IMR-90 (cell line): ENCODE results near the gene RPS6KA2. TPM values are rescaled to one million over a fixed set of nuclear protein-coding genes. Genes with fewer than 3 reads are reported as not detected.

Experiments used
- ATAC-seq: fragments of 200-7000 bp; cut with Tn5 transposase; 2 replicates; pipeline ENCODE4 v1.9.1; 2020; ENCODE audit warnings: low read depth, mild to moderate bottlenecking, moderate library complexity
- BruUV-seq: library from RNA; stranded (reverse); fragments of 400-500 nt; replicated peaks from 2 replicates; lab custom pipeline; 2021; lab: Mats Ljungman, UMichigan
- CTCF ChIA-PET: fragments of 300-600 bp; formaldehyde crosslinking; extraction: SDS; loops from one replicate; lab custom pipeline; 2021; ENCODE audit warnings: antibody characterized with exemption; lab: Yijun Ruan, JAX
- POLR2A ChIA-PET: fragments of 300-600 bp; sonication (Branson Sonifier 250); formaldehyde crosslinking; loops from one replicate; lab custom pipeline; 2022; ENCODE audit warnings: antibody characterized with exemption; ENCODE audit not compliant: unreplicated experiment; lab: Charles Lee
- DNase-seq: peaks from one replicate; pipeline ENCODE4 v3.0.0; 2013
- H2AFZ ChIP-seq: replicated peaks from 2 replicates; pipeline ENCODE3; 2013; ENCODE audit warnings: low read length, mild to moderate bottlenecking; ENCODE audit not compliant: poor library complexity
- H2AK5ac ChIP-seq: 2 replicates; pipeline ENCODE4 v1.6.1; 2013; ENCODE audit warnings: low read depth, low read length, inconsistent platforms
- H2AK9ac ChIP-seq: replicated peaks from 2 replicates; pipeline ENCODE3; 2013; ENCODE audit warnings: mild to moderate bottlenecking, low read depth, low read length, moderate library complexity; ENCODE audit not compliant: poor library complexity
- H2BK120ac ChIP-seq: 2 replicates; pipeline ENCODE4 v1.6.1; 2013; ENCODE audit warnings: low read depth, low read length, inconsistent platforms
- H2BK15ac ChIP-seq: 3 replicates; pipeline ENCODE4 v1.6.1; 2013; ENCODE audit warnings: low read depth, low read length, inconsistent platforms
- H2BK20ac ChIP-seq: 2 replicates; pipeline ENCODE4 v1.6.1; 2013; ENCODE audit warnings: low read depth, mild to moderate bottlenecking, inconsistent platforms, low read length, moderate library complexity
- H2BK5ac ChIP-seq: 2 replicates; pipeline ENCODE4 v1.6.1; 2013; ENCODE audit warnings: mild to moderate bottlenecking, low read depth, low read length, inconsistent platforms; ENCODE audit not compliant: poor library complexity, severe bottlenecking
- H3K14ac ChIP-seq: replicated peaks from 2 replicates; pipeline ENCODE4 v1.6.1; 2013; ENCODE audit warnings: low read depth, low read length, inconsistent platforms
- H3K18ac ChIP-seq: 2 replicates; pipeline ENCODE4 v1.6.1; 2013; ENCODE audit warnings: low read depth, low read length, control low read depth
- H3K23ac ChIP-seq: 2 replicates; pipeline ENCODE4 v1.6.1; 2013; ENCODE audit warnings: low read depth, low read length, inconsistent platforms
- H3K27ac ChIP-seq: 2 replicates; pipeline ENCODE4 v1.5.1; 2013; ENCODE audit warnings: mild to moderate bottlenecking, control low read depth, low read length; ENCODE audit not compliant: insufficient read depth
- H3K27me3 ChIP-seq: 2 replicates; pipeline ENCODE4 v1.6.1; 2013; ENCODE audit warnings: low read length; ENCODE audit not compliant: control insufficient read depth, insufficient read depth
- H3K36me3 ChIP-seq: 2 replicates; pipeline ENCODE4 v1.6.1; 2013; ENCODE audit warnings: low read length, mixed read lengths; ENCODE audit not compliant: control insufficient read depth, insufficient read depth
- H3K4ac ChIP-seq: 2 replicates; pipeline ENCODE4 v1.6.1; 2013; ENCODE audit warnings: low read depth, low read length, inconsistent platforms
- H3K4me1 ChIP-seq: 2 replicates; pipeline ENCODE4 v1.6.1; 2013; ENCODE audit warnings: low read length, mixed read lengths; ENCODE audit not compliant: control insufficient read depth, insufficient read depth
- H3K4me2 ChIP-seq: 2 replicates; pipeline ENCODE4 v1.6.1; 2013; ENCODE audit warnings: low read depth, mild to moderate bottlenecking, control low read depth, low read length, moderate library complexity
- H3K4me3 ChIP-seq: 2 replicates; pipeline ENCODE4 v1.5.1; 2013; ENCODE audit warnings: low read depth, mild to moderate bottlenecking, control low read depth, low read length, moderate library complexity; ENCODE audit not compliant: insufficient read depth
- H3K56ac ChIP-seq: 2 replicates; pipeline ENCODE4 v1.6.1; 2013; ENCODE audit warnings: low read length, inconsistent platforms; ENCODE audit not compliant: insufficient read depth; ENCODE audit errors: extremely low read depth
- H3K79me1 ChIP-seq, 2 experiments: 2 replicates each; pipeline ENCODE4 v1.6.1; 2013; ENCODE audit warnings: low read length in 2 of 2, inconsistent platforms in 1 of 2, low read depth in 1 of 2
- H3K9ac ChIP-seq: 2 replicates; pipeline ENCODE4 v1.6.1; 2013; ENCODE audit warnings: low read depth, low read length, control low read depth
- H3K9me1 ChIP-seq: 2 replicates; pipeline ENCODE4 v1.6.1; 2013; ENCODE audit warnings: low read length, inconsistent platforms; ENCODE audit not compliant: insufficient read depth
- H3K9me3 ChIP-seq: 2 replicates; pipeline ENCODE4 v1.6.1; 2013; ENCODE audit warnings: low read length; ENCODE audit not compliant: control insufficient read depth, insufficient read depth
- H4K20me1 ChIP-seq: 2 replicates; pipeline ENCODE4 v1.6.1; 2013; ENCODE audit warnings: low read length, inconsistent platforms; ENCODE audit not compliant: insufficient read depth
- H4K5ac ChIP-seq: 2 replicates; pipeline ENCODE4 v1.6.1; 2013; ENCODE audit warnings: mild to moderate bottlenecking, low read depth, low read length, control low read depth
- H4K8ac ChIP-seq, 2 experiments: 2 replicates each; pipeline ENCODE4 v1.6.1; 2013; ENCODE audit warnings: low read depth in 2 of 2, low read length in 2 of 2, control low read depth in 1 of 2, inconsistent platforms in 1 of 2
- H4K91ac ChIP-seq: 2 replicates; pipeline ENCODE4 v1.6.1; 2013; ENCODE audit warnings: low read depth, low read length, inconsistent platforms; ENCODE audit not compliant: insufficient read depth
- BHLHE40 ChIP-seq: fragments of 150-350 bp; IDR thresholded peaks from 2 replicates; pipeline ENCODE4 v1.6.1; 2016; ENCODE audit warnings: mild to moderate bottlenecking, low read depth, low read length
- CEBPB ChIP-seq: IDR thresholded peaks from 2 replicates; pipeline ENCODE4 v1.6.1; 2012; ENCODE audit warnings: low read depth, low read length, improper control_type of control experiment
- CHD1 ChIP-seq: IDR thresholded peaks from 2 replicates; pipeline ENCODE4 v1.6.1; 2012; ENCODE audit warnings: low read depth, low read length, improper control_type of control experiment
- CTCF ChIP-seq: conservative IDR thresholded peaks from 2 replicates; pipeline ENCODE4 v1.5.1; 2012; ENCODE audit warnings: mild to moderate bottlenecking, low read depth, low read length, improper control_type of control experiment
- ELK1 ChIP-seq: fragments of 150-350 bp; IDR thresholded peaks from 2 replicates; pipeline ENCODE4 v1.6.1; 2016; ENCODE audit warnings: low read depth, mild to moderate bottlenecking, low read length, moderate library complexity, borderline replicate concordance
- FOS ChIP-seq: fragments of 150-350 bp; IDR thresholded peaks from 2 replicates; pipeline ENCODE4 v1.6.1; 2016; ENCODE audit warnings: low read depth, low read length
- MAFK ChIP-seq: IDR thresholded peaks from 2 replicates; pipeline ENCODE4 v1.6.1; 2012; ENCODE audit warnings: low read depth, low read length, improper control_type of control experiment
- MAZ ChIP-seq: IDR thresholded peaks from 2 replicates; pipeline ENCODE4 v1.6.1; 2012; ENCODE audit warnings: low read depth, mild to moderate bottlenecking, low read length, improper control_type of control experiment, moderate library complexity, borderline replicate concordance
- MXI1 ChIP-seq: IDR thresholded peaks from 2 replicates; pipeline ENCODE4 v1.6.1; 2012; ENCODE audit warnings: low read depth, mild to moderate bottlenecking, low read length, moderate library complexity, borderline replicate concordance
- NFE2L2 ChIP-seq: fragments of 150-350 bp; IDR thresholded peaks from 2 replicates; pipeline ENCODE4 v1.6.1; 2016; ENCODE audit warnings: low read depth, mild to moderate bottlenecking, low read length
- POLR2A ChIP-seq: IDR thresholded peaks from 2 replicates; pipeline ENCODE4 v1.6.1; 2012; ENCODE audit warnings: mild to moderate bottlenecking, low read depth, low read length
- RAD21 ChIP-seq: IDR thresholded peaks from 2 replicates; pipeline ENCODE4 v1.6.1; 2012; ENCODE audit warnings: low read length, improper control_type of control experiment
- RCOR1 ChIP-seq: IDR thresholded peaks from 2 replicates; pipeline ENCODE4 v1.6.1; 2012; ENCODE audit warnings: mild to moderate bottlenecking, low read length, improper control_type of control experiment; ENCODE audit not compliant: insufficient replicate concordance
- RFX5 ChIP-seq: IDR thresholded peaks from 2 replicates; pipeline ENCODE4 v1.8.0; 2012; ENCODE audit warnings: low read depth, mild to moderate bottlenecking, low read length, moderate library complexity
- SMC3 ChIP-seq: fragments of 150-350 bp; IDR thresholded peaks from 2 replicates; pipeline ENCODE4 v1.6.1; 2016; ENCODE audit warnings: low read depth, mild to moderate bottlenecking, antibody characterized with exemption, low read length, moderate library complexity
- USF2 ChIP-seq: fragments of 150-350 bp; IDR thresholded peaks from 2 replicates; pipeline ENCODE4 v1.6.1; 2017; ENCODE audit warnings: mild to moderate bottlenecking, antibody characterized with exemption, low read length, low read depth
- WGBS, 2 experiments: methylation state at CpG; one replicate each; pipeline versions ENCODE4 v1.1.5 to v1.1.7; 2013; ENCODE audit warnings: missing lambda C conversion rate in 2 of 2; ENCODE audit not compliant: insufficient read length in 1 of 2; ENCODE audit errors: extremely low coverage in 2 of 2; 5-methylcytosine and 5-hydroxymethylcytosine counted together
- dilution Hi-C: fragments of 300-500 bp; cut with HindIII; formaldehyde crosslinking; loops from one replicate; pipeline ENCODE4 v1.14.3; 2018; ENCODE audit warnings: low sequenced_read_pairs; ENCODE audit not compliant: unreplicated experiment
- in situ Hi-C: fragments of 300-500 bp; cut with MboI; formaldehyde crosslinking; loops from 3 replicates; pipeline ENCODE4 v1.14.3; 2019; ENCODE audit warnings: low sequenced_read_pairs, inconsistent platforms, mixed read lengths
- intact Hi-C: fragments of 100-400 bp; cut with micrococcal nuclease; formaldehyde crosslinking; loops from 2 replicates; pipeline ENCODE4 v1.10.0; 2022
- polyA plus RNA-seq, 3 experiments: library from polyadenylated mRNA; depleted of rRNA; stranded (reverse); fragments of >200 nt; gene quantifications; 2 replicates each; pipeline ENCODE4 v1.2.3, GENCODE V29; 2012; ENCODE audit warnings: low replicate concordance in 1 of 3
- total RNA-seq: library from RNA; depleted of rRNA; stranded (reverse); fragments of >200 nt; gene quantifications from 2 replicates; pipeline ENCODE4 v1.2.3, GENCODE V29; 2012

Gene RPS6KA2
- total and polyA plus RNA-seq, 2 of the 4 experiments (the other 2 are of a cell fraction) = 26.9 to 31.3 TPM

- Histone ChIP-seq H2BK15ac (no peak overlapping the region), H3K79me1 (no peaks in the 10 kb centered on the region), H4K8ac (no peak overlapping the region), H3K36me3 (0 out of 2 replicates have a peak, but pooled peaks cover 1% of the 10 kb centered on the region), H3K56ac (no peak overlapping the region), H3K18ac (no peak overlapping the region), H2BK20ac (no peak overlapping the region), H4K5ac (no peak overlapping the region), H3K4me2 (no peak overlapping the region; the same call in 1 of the 2 replicates), H3K9ac (no peak overlapping the region), H3K23ac (no peak overlapping the region), H2BK5ac (no peak overlapping the region), H2AFZ (no peak overlapping the region), H3K27me3 (no peaks in the 10 kb centered on the region), H3K4me3 (no peak overlapping the region), H3K27ac (no peak overlapping the region), H2AK5ac (no peak overlapping the region), H3K9me3 (no peaks in the 10 kb centered on the region), H2BK120ac (no peak overlapping the region), H4K91ac (no peak overlapping the region), H2AK9ac (no peak overlapping the region), H3K9me1 (0 out of 2 replicates have a peak, but pooled peaks cover 4% of the 10 kb centered on the region), H3K14ac (no peak overlapping the region), H3K4me1 (peaks cover 7% of the 10 kb centered on the region), H3K4ac (no peak overlapping the region), H4K20me1 (no peaks in the 10 kb centered on the region)
- 77% methylated on average over 3 of the region's 6 CpGs; no CpG with 5 or more reads in 1 of the 2 experiments for WGBS, 2 experiments
- ChIA-PET CTCF (interaction anchor here (1.9 kb wide), 1 partner anchor 16 kb away, joined by 5 read pairs; no protein-coding TSS in a partner anchor), POLR2A (no interaction called here)
- BruUV-seq = no TSS peak
- DNase-seq (peak; percentile 43), ATAC-seq (peak; percentile 57)
- no peak for TF ChIP-seq RFX5
- no peak for TF ChIP-seq FOS
- no peak for TF ChIP-seq BHLHE40
- no peak for TF ChIP-seq MAFK
- TF ChIP-seq CHD1 = no peak
- TF ChIP-seq RCOR1 = no peak
- TF ChIP-seq ELK1 = no peak
- TF ChIP-seq MXI1 = no peak
- TF ChIP-seq NFE2L2 = no peak
- TF ChIP-seq SMC3 = no peak
- TF ChIP-seq CEBPB = no peak
- no peak for TF ChIP-seq MAZ
- TF ChIP-seq RAD21 = no peak
- TF ChIP-seq POLR2A = no peak
- TF ChIP-seq CTCF = no peak
- no peak for TF ChIP-seq USF2
- intact Hi-C loops (no loop called here), in situ Hi-C loops (no loop called here), dilution Hi-C loops (no loop called here)
These were observed 261.2 kb downstream of the RPS6KA2 start for GRCh38 chr6:166365806-166366205.
